DMS53 treated with DMSO at 0.1 percent for 48 hours (cell line): Measurements from ENCODE around the gene LMO7.

Experiments used
- DNase-seq: peaks from one replicate; lab custom pipeline; 2025; ENCODE audit not compliant: unreplicated experiment; lab: John Stamatoyannopoulos, UW

LMO7 gene

GRCh38 chr13:75797719-75798118 is 161.6 kb downstream of the LMO7 start:
- DNase-seq, result no peak

- DNase-seq, result no peak
These were observed 162.5 kb downstream of the LMO7 start for GRCh38 chr13:75798353-75799255.

- no peak for DNase-seq
These were observed 164.4 kb downstream of the LMO7 start for GRCh38 chr13:75800545-75800944.

- no peak for DNase-seq
These were observed 165.3 kb downstream of the LMO7 start for GRCh38 chr13:75801388-75801945.

GRCh38 chr13:75802161-75802560 is 166.0 kb downstream of the LMO7 start:
- no peak for DNase-seq

- DNase-seq, result peak; percentile 24
These were observed 167.1 kb downstream of the LMO7 start for GRCh38 chr13:75803164-75803611.

- no peak for DNase-seq
These were observed 167.9 kb downstream of the LMO7 start for GRCh38 chr13:75804054-75804453.

GRCh38 chr13:75804605-75805004 is 168.5 kb downstream of the LMO7 start:
- no peak for DNase-seq

- DNase-seq, result no peak
These were observed 170.0 kb downstream of the LMO7 start for GRCh38 chr13:75806117-75806516.

- DNase-seq, result no peak
These were observed 175.2 kb downstream of the LMO7 start for GRCh38 chr13:75811361-75811760.

GRCh38 chr13:75811841-75812240 is 175.7 kb downstream of the LMO7 start:
- DNase-seq, result no peak

- DNase-seq, result no peak
These were observed 176.6 kb downstream of the LMO7 start for GRCh38 chr13:75812751-75813181.

GRCh38 chr13:75813323-75813722 is 177.2 kb downstream of the LMO7 start:
- no peak for DNase-seq

GRCh38 chr13:75818179-75818967 is 182.2 kb downstream of the LMO7 start:
- DNase-seq, result no peak

- DNase-seq, result no peak
These were observed 182.8 kb downstream of the LMO7 start for GRCh38 chr13:75818968-75819225.

GRCh38 chr13:75825161-75825560 is 189.0 kb downstream of the LMO7 start:
- DNase-seq, result no peak

- no peak for DNase-seq
These were observed 189.5 kb downstream of the LMO7 start for GRCh38 chr13:75825594-75825993.

GRCh38 chr13:75826391-75826790 is 190.3 kb downstream of the LMO7 start:
- DNase-seq, result no peak

- no peak for DNase-seq
These were observed 193.7 kb downstream of the LMO7 start for GRCh38 chr13:75829830-75830229.

GRCh38 chr13:75830842-75831241 is 194.7 kb downstream of the LMO7 start:
- no peak for DNase-seq

GRCh38 chr13:75831389-75831788 is 195.3 kb downstream of the LMO7 start:
- no peak for DNase-seq

- DNase-seq, result no peak
These were observed 196.7 kb downstream of the LMO7 start for GRCh38 chr13:75832812-75833211.
